ENCODE measurements around the gene CYB561A3.

The CYB561A3 gene

GRCh38 chr11:61310749-61311148, 50.9 kb downstream of the CYB561A3 start:
- TF ChIP-seq YY1 (IDR thresholded peaks at IDR 0.05; ENCODE audit: low read depth) (no peak), EP300 (IDR thresholded peaks at IDR 0.05; ENCODE audit: borderline replicate concordance) (no peak), FOXM1 (IDR thresholded peaks at IDR 0.05; ENCODE audit: borderline replicate concordance, low read depth) (no peak), USF1 (IDR thresholded peaks at IDR 0.05) (no peak), TCF12 (IDR thresholded peaks at IDR 0.05; ENCODE audit: low read depth) (no peak), RAD21 (IDR thresholded peaks at IDR 0.05; ENCODE audit: low read depth) (no peak), CREB1 (IDR thresholded peaks at IDR 0.05; ENCODE audit: low read depth) (no peak), EGR1 (IDR thresholded peaks at IDR 0.05) (no peak), MAX (IDR thresholded peaks at IDR 0.05) (no peak), TEAD4 (IDR thresholded peaks at IDR 0.05) (no peak), CEBPB (IDR thresholded peaks at IDR 0.05) (no peak), REST (IDR thresholded peaks at IDR 0.05; ENCODE audit: low read depth) (no peak), ZBTB7A (IDR thresholded peaks at IDR 0.05; ENCODE audit: low read depth) (no peak), NFIC (IDR thresholded peaks at IDR 0.05) (no peak), TAF1 (IDR thresholded peaks at IDR 0.05; ENCODE audit: low read depth) (no peak)

- no peak for TF ChIP-seq TEAD4 (IDR thresholded peaks at IDR 0.05)
- no peak for TF ChIP-seq USF1 (IDR thresholded peaks at IDR 0.05)
- no peak for TF ChIP-seq FOXM1 (IDR thresholded peaks at IDR 0.05; ENCODE audit: borderline replicate concordance, low read depth)
- no peak for TF ChIP-seq YY1 (IDR thresholded peaks at IDR 0.05; ENCODE audit: low read depth)
- no peak for TF ChIP-seq MAX (IDR thresholded peaks at IDR 0.05)
- no peak for TF ChIP-seq TAF1 (IDR thresholded peaks at IDR 0.05; ENCODE audit: low read depth)
- TF ChIP-seq CEBPB (IDR thresholded peaks at IDR 0.05): no peak
- TF ChIP-seq ZBTB7A (IDR thresholded peaks at IDR 0.05; ENCODE audit: low read depth): no peak
- no peak for TF ChIP-seq REST (IDR thresholded peaks at IDR 0.05; ENCODE audit: low read depth)
- TF ChIP-seq NFIC (IDR thresholded peaks at IDR 0.05): no peak
- no peak for TF ChIP-seq CREB1 (IDR thresholded peaks at IDR 0.05; ENCODE audit: low read depth)
- no peak for TF ChIP-seq TCF12 (IDR thresholded peaks at IDR 0.05; ENCODE audit: low read depth)
- no peak for TF ChIP-seq RAD21 (IDR thresholded peaks at IDR 0.05; ENCODE audit: low read depth)
- TF ChIP-seq EP300 (IDR thresholded peaks at IDR 0.05; ENCODE audit: borderline replicate concordance): no peak
- TF ChIP-seq EGR1 (IDR thresholded peaks at IDR 0.05): no peak
Measured at GRCh38 chr11:61309739-61310138, 51.9 kb downstream of the CYB561A3 start.

- TF ChIP-seq FOXM1 (IDR thresholded peaks at IDR 0.05; ENCODE audit: borderline replicate concordance, low read depth): no peak
- TF ChIP-seq TAF1 (IDR thresholded peaks at IDR 0.05; ENCODE audit: low read depth): no peak
Measured at GRCh38 chr11:61309141-61309540, 52.5 kb downstream of the CYB561A3 start.

- TF ChIP-seq CEBPB (IDR thresholded peaks at IDR 0.05): no peak
- no peak for TF ChIP-seq TCF12 (IDR thresholded peaks at IDR 0.05; ENCODE audit: low read depth)
- TF ChIP-seq REST (IDR thresholded peaks at IDR 0.05; ENCODE audit: low read depth): peak; percentile 72
- TF ChIP-seq CREB1 (IDR thresholded peaks at IDR 0.05; ENCODE audit: low read depth): no peak
- TF ChIP-seq NFIC (IDR thresholded peaks at IDR 0.05): no peak
- TF ChIP-seq EGR1 (IDR thresholded peaks at IDR 0.05): no peak
- no peak for TF ChIP-seq EP300 (IDR thresholded peaks at IDR 0.05; ENCODE audit: borderline replicate concordance)
Measured at GRCh38 chr11:61307354-61307753, 54.3 kb downstream of the CYB561A3 start.

- no peak for TF ChIP-seq CEBPB (IDR thresholded peaks at IDR 0.05)
- no peak for TF ChIP-seq CREB1 (IDR thresholded peaks at IDR 0.05; ENCODE audit: low read depth)
- TF ChIP-seq NFIC (IDR thresholded peaks at IDR 0.05): no peak
- TF ChIP-seq USF1 (IDR thresholded peaks at IDR 0.05): no peak
- no peak for TF ChIP-seq YY1 (IDR thresholded peaks at IDR 0.05; ENCODE audit: low read depth)
- no peak for TF ChIP-seq TAF1 (IDR thresholded peaks at IDR 0.05; ENCODE audit: low read depth)
- TF ChIP-seq RAD21 (IDR thresholded peaks at IDR 0.05; ENCODE audit: low read depth): no peak
- no peak for TF ChIP-seq TEAD4 (IDR thresholded peaks at IDR 0.05)
- TF ChIP-seq ZBTB7A (IDR thresholded peaks at IDR 0.05; ENCODE audit: low read depth): no peak
- no peak for TF ChIP-seq FOXM1 (IDR thresholded peaks at IDR 0.05; ENCODE audit: borderline replicate concordance, low read depth)
- no peak for TF ChIP-seq EGR1 (IDR thresholded peaks at IDR 0.05)
- no peak for TF ChIP-seq EP300 (IDR thresholded peaks at IDR 0.05; ENCODE audit: borderline replicate concordance)
- no peak for TF ChIP-seq TCF12 (IDR thresholded peaks at IDR 0.05; ENCODE audit: low read depth)
Measured at GRCh38 chr11:61306221-61306620, 55.5 kb downstream of the CYB561A3 start.

Measured in Ishikawa (cell line).